ENCODE data around the gene ANXA2R.
A peak's percentile ranks its signal among the peaks of the same experiment; 100 is the strongest.
"Not testable (repeated sequence)": the region's sequence is repeated elsewhere in the genome, so short reads cannot be mapped to it uniquely, and the experiment has no call there.

The ANXA2R gene

GRCh38 chr5:43073597-43074546, 33.8 kb upstream of the ANXA2R start:
- Histone ChIP-seq H3K36me3 (replicated peaks; ENCODE audit: low read depth, low read length) (peaks cover 3% of the 10 kb centered on the region), H3K4me1 (ENCODE audit: low read length) (peaks cover 7% of the 10 kb centered on the region; the same call in 1 of the 2 replicates), H3K27ac (ENCODE audit: low read length) (no peak overlapping the region), H2AFZ (ENCODE audit: low read depth, low read length) (no peak overlapping the region), H3K4me2 (ENCODE audit: low read length) (no peak overlapping the region), H3K79me2 (ENCODE audit: low read length) (no peaks in the 10 kb centered on the region), H3K9ac (ENCODE audit: low read length) (no peak overlapping the region), H3K4me3 (ENCODE audit: low read length) (no peak overlapping the region), H4K20me1 (ENCODE audit: insufficient read depth, low read length) (no peaks in the 10 kb centered on the region), H3K27me3 (ENCODE audit: low read depth, low read length) (no peaks in the 10 kb centered on the region), H3K9me3 (ENCODE audit: insufficient read depth, low read length) (no peaks in the 10 kb centered on the region)
- TF ChIP-seq CTCF (IDR thresholded peaks at IDR 0.05; ENCODE audit: low read depth, low read length) (peak; percentile 57), EZH2phosphoT487 (IDR thresholded peaks at IDR 0.05; ENCODE audit: low read depth) (no peak)

- Histone ChIP-seq H3K4me1 (ENCODE audit: low read length) (peaks cover 25% of the 10 kb centered on the region), H3K4me2 (ENCODE audit: low read length) (0 out of 2 replicates have a peak overlapping the region, but pooled peaks have one; percentile 3), H3K79me2 (ENCODE audit: low read length) (peaks cover 25% of the 10 kb centered on the region)
- not testable (repeated sequence) for H3K9me3 ChIP-seq (ENCODE audit: insufficient read depth, low read length); H2AFZ ChIP-seq (ENCODE audit: low read depth, low read length); H3K27me3 ChIP-seq (ENCODE audit: low read depth, low read length); H3K36me3 ChIP-seq (replicated peaks; ENCODE audit: low read depth, low read length); H3K9ac ChIP-seq (ENCODE audit: low read length); H3K4me3 ChIP-seq (ENCODE audit: low read length); H3K27ac ChIP-seq (ENCODE audit: low read length); H4K20me1 ChIP-seq (ENCODE audit: insufficient read depth, low read length)
Measured at GRCh38 chr5:43069401-43069720, 29.2 kb upstream of the ANXA2R start.

- peak overlapping the region; percentile 93 for H3K4me2 ChIP-seq (ENCODE audit: low read length)
- H3K4me1 ChIP-seq (ENCODE audit: low read length): peaks cover 26% of the 10 kb centered on the region
- no peak overlapping the region for H2AFZ ChIP-seq (ENCODE audit: low read depth, low read length)
- no peak for TF ChIP-seq EZH2phosphoT487 (IDR thresholded peaks at IDR 0.05; ENCODE audit: low read depth)
- TF ChIP-seq CTCF (IDR thresholded peaks at IDR 0.05; ENCODE audit: low read depth, low read length): no peak
- H3K9ac ChIP-seq (ENCODE audit: low read length): no peak overlapping the region; the same call in 1 of the 2 replicates
- H3K9me3 ChIP-seq (ENCODE audit: insufficient read depth, low read length): no peaks in the 10 kb centered on the region
- peaks cover 25% of the 10 kb centered on the region for H3K79me2 ChIP-seq (ENCODE audit: low read length)
- H3K36me3 ChIP-seq (replicated peaks; ENCODE audit: low read depth, low read length): peaks cover 3% of the 10 kb centered on the region
- no peak overlapping the region for H3K27ac ChIP-seq (ENCODE audit: low read length)
- no peaks in the 10 kb centered on the region for H3K27me3 ChIP-seq (ENCODE audit: low read depth, low read length)
- H4K20me1 ChIP-seq (ENCODE audit: insufficient read depth, low read length): no peaks in the 10 kb centered on the region
- peak overlapping the region; percentile 97 for H3K4me3 ChIP-seq (ENCODE audit: low read length)
Measured at GRCh38 chr5:43068037-43068436, 27.9 kb upstream of the ANXA2R start.

- Histone ChIP-seq H3K27me3 (ENCODE audit: low read depth, low read length) (no peaks in the 10 kb centered on the region), H3K4me1 (ENCODE audit: low read length) (peaks cover 26% of the 10 kb centered on the region), H3K79me2 (ENCODE audit: low read length) (peaks cover 25% of the 10 kb centered on the region), H3K9me3 (ENCODE audit: insufficient read depth, low read length) (no peaks in the 10 kb centered on the region), H3K4me2 (ENCODE audit: low read length) (peak overlapping the region; percentile 93), H2AFZ (ENCODE audit: low read depth, low read length) (peak overlapping the region; percentile 89), H3K4me3 (ENCODE audit: low read length) (peak overlapping the region; percentile 97), H4K20me1 (ENCODE audit: insufficient read depth, low read length) (no peaks in the 10 kb centered on the region), H3K9ac (ENCODE audit: low read length) (peak overlapping the region; percentile 92), H3K36me3 (replicated peaks; ENCODE audit: low read depth, low read length) (peaks cover 3% of the 10 kb centered on the region), H3K27ac (ENCODE audit: low read length) (peak overlapping the region; percentile 87)
- TF ChIP-seq EZH2phosphoT487 (IDR thresholded peaks at IDR 0.05; ENCODE audit: low read depth) (no peak), CTCF (IDR thresholded peaks at IDR 0.05; ENCODE audit: low read depth, low read length) (no peak)
Measured at GRCh38 chr5:43066799-43067741, 27.0 kb upstream of the ANXA2R start.

Measured in OCI-LY3 (cell line).